Right renal cortex interstitium (tissue), 3 donors: ENCODE data around the gene ANAPC10. TPM values are rescaled to one million over a fixed set of nuclear protein-coding genes. Genes with fewer than 3 reads are reported as not detected.

ENCODE experiments used
- DNase-seq, 3 donors: peaks; one replicate each; pipeline ENCODE4 v3.0.0-alpha.2; 2013; ENCODE audit warnings: low read depth in 3 of 3, low spot score in 2 of 3
- polyA plus RNA-seq, 3 donors: library from polyadenylated mRNA; unstranded; fragments of 120-200 nt; gene quantifications; one replicate each; pipeline ENCODE4 v1.2.1, GENCODE V29; 2013; ENCODE audit not compliant: insufficient read length in 3 of 3

The ANAPC10 gene
- polyA plus RNA-seq, 3 donors: 28.8 to 38.0 (median 32.1) TPM

GRCh38 chr4:145075742-145076468 lies 22.1 kb downstream of the ANAPC10 start:
- DNase-seq: no peak

GRCh38 chr4:145071560-145071959 lies 26.4 kb downstream of the ANAPC10 start:
- DNase-seq: no peak

- DNase-seq: no peak
These were observed 28.6 kb downstream of the ANAPC10 start for GRCh38 chr4:145069361-145069760.

- DNase-seq: no peak
These were observed 31.9 kb downstream of the ANAPC10 start for GRCh38 chr4:145066063-145066501.

GRCh38 chr4:145061318-145061920 lies 36.6 kb downstream of the ANAPC10 start:
- peak in 2 of 3 donors; percentile 14 to 18 for DNase-seq

- no peak for DNase-seq
These were observed 39.7 kb downstream of the ANAPC10 start for GRCh38 chr4:145058256-145058655.

- DNase-seq: no peak
These were observed 41.5 kb downstream of the ANAPC10 start for GRCh38 chr4:145056325-145057130.

- DNase-seq: no peak
These were observed 42.3 kb downstream of the ANAPC10 start for GRCh38 chr4:145055533-145056257.

- DNase-seq: no peak
These were observed 48.8 kb downstream of the ANAPC10 start for GRCh38 chr4:145049241-145049640.

GRCh38 chr4:145048817-145049216 lies 49.2 kb downstream of the ANAPC10 start:
- DNase-seq: no peak

- no peak for DNase-seq
These were observed 50.8 kb downstream of the ANAPC10 start for GRCh38 chr4:145047151-145047550.

GRCh38 chr4:145045180-145045579 lies 52.8 kb downstream of the ANAPC10 start:
- no peak for DNase-seq

- no peak for DNase-seq
These were observed 53.7 kb downstream of the ANAPC10 start for GRCh38 chr4:145044341-145044740.

GRCh38 chr4:145043306-145043705 lies 54.7 kb downstream of the ANAPC10 start:
- no peak for DNase-seq

- no peak for DNase-seq
These were observed 55.3 kb downstream of the ANAPC10 start for GRCh38 chr4:145042601-145043285.

- no peak for DNase-seq
These were observed 56.6 kb downstream of the ANAPC10 start for GRCh38 chr4:145041378-145041777.

GRCh38 chr4:145035494-145036136 lies 62.4 kb downstream of the ANAPC10 start:
- no peak for DNase-seq

- no peak for DNase-seq
These were observed 63.2 kb downstream of the ANAPC10 start for GRCh38 chr4:145034727-145035211.

GRCh38 chr4:145019346-145019745 lies 78.7 kb downstream of the ANAPC10 start:
- no peak for DNase-seq

- DNase-seq: no peak
These were observed 83.6 kb downstream of the ANAPC10 start for GRCh38 chr4:145014365-145014764.
